Measurements from ENCODE around the gene CD163.
"Not testable (repeated sequence)": the region's sequence is repeated elsewhere in the genome, so short reads cannot be mapped to it uniquely, and the experiment has no call there.

Gene CD163

GRCh38 chr12:7448099-7448498, 55.5 kb downstream of the CD163 start:
- no peak for DNase-seq (ENCODE audit: low read depth)

GRCh38 chr12:7444537-7444936, 59.0 kb downstream of the CD163 start:
- DNase-seq (ENCODE audit: low read depth): no peak

- DNase-seq (ENCODE audit: low read depth): no peak
These were observed 59.5 kb downstream of the CD163 start, which contains the start of gene CD163L1 for GRCh38 chr12:7444076-7444475. CD163L1 (minus strand) TSS chr12:7444153; CDS start chr12:7444127, 26 bp downstream.

- no peak for DNase-seq (ENCODE audit: low read depth)
These were observed 62.4 kb downstream of the CD163 start for GRCh38 chr12:7441216-7441615.

GRCh38 chr12:7439579-7440505, 63.7 kb downstream of the CD163 start:
- no peak for DNase-seq (ENCODE audit: low read depth)

- not testable (repeated sequence) for DNase-seq (ENCODE audit: low read depth)
These were observed 65.1 kb downstream of the CD163 start for GRCh38 chr12:7438291-7438995.

GRCh38 chr12:7437494-7437893, 66.1 kb downstream of the CD163 start:
- DNase-seq (ENCODE audit: low read depth): not testable (repeated sequence)

- no peak for DNase-seq (ENCODE audit: low read depth)
These were observed 68.9 kb downstream of the CD163 start for GRCh38 chr12:7434670-7435069.

- no peak for DNase-seq (ENCODE audit: low read depth)
These were observed 70.2 kb downstream of the CD163 start for GRCh38 chr12:7433276-7433822.

- no peak for DNase-seq (ENCODE audit: low read depth)
These were observed 71.4 kb downstream of the CD163 start for GRCh38 chr12:7431993-7432685.

Data from stimulated activated CD4-positive, alpha-beta T cell treated with anti-CD3 and anti-CD28 coated beads, Interleukin-2, amount 100 ng/mL, for 4 hours (primary cell).